ENCODE measurements around the gene BRD3OS. TPM values are rescaled to one million over a fixed set of nuclear protein-coding genes. Genes with fewer than 3 reads are reported as not detected.

BRD3OS gene
- total RNA-seq, 4 donors from 2014 or later, result 8.8 to 18.3 (median 12.9) TPM

- ATAC-seq (ENCODE audit: low FRiP score) (no peak), DNase-seq (ENCODE audit: low spot score) (no peak)
- no peak for TF ChIP-seq CTCF (IDR thresholded peaks at IDR 0.05)
These were observed 22.5 kb upstream of the BRD3OS start for GRCh38 chr9:134002796-134003195.

- DNase-seq (ENCODE audit: low spot score) (no peak), ATAC-seq (ENCODE audit: low FRiP score) (no peak)
- TF ChIP-seq CTCF (IDR thresholded peaks at IDR 0.05), result no peak
These were observed 22.0 kb upstream of the BRD3OS start for GRCh38 chr9:134003237-134003636.

- no peak for TF ChIP-seq CTCF (IDR thresholded peaks at IDR 0.05)
- DNase-seq (ENCODE audit: low spot score), result no peak
- no peak for ATAC-seq (ENCODE audit: low FRiP score)
These were observed 21.0 kb upstream of the BRD3OS start for GRCh38 chr9:134004131-134004873.

DNA sequence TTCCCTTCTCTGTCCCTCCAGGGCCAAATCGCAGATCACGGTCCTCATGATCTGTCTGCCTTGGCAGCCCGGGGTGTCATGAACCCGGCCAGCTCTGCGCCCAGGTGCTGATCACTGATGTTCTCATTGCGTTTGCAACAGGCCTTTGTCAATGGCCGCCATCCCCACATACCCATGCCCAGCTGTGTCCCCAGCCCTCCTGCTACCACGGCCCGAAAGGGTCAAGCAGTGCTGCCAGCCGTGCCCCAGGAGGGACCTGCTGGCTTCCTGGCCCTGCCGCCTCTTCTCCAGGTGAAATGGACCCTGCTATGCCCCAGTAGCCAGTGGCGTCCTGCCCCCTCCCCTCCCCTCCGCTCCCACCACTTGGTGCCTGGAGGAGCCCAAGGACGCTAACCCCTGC, 20.4 kb upstream of the BRD3OS start:
- DNase-seq (ENCODE audit: low spot score) (no peak), ATAC-seq (ENCODE audit: low FRiP score) (no peak)
- TF ChIP-seq CTCF (IDR thresholded peaks at IDR 0.05), result no peak

GRCh38 chr9:134005381-134005780, 19.9 kb upstream of the BRD3OS start:
- no peak for ATAC-seq (ENCODE audit: low FRiP score)
- DNase-seq (ENCODE audit: low spot score), result no peak
- no peak for TF ChIP-seq CTCF (IDR thresholded peaks at IDR 0.05)

DNA sequence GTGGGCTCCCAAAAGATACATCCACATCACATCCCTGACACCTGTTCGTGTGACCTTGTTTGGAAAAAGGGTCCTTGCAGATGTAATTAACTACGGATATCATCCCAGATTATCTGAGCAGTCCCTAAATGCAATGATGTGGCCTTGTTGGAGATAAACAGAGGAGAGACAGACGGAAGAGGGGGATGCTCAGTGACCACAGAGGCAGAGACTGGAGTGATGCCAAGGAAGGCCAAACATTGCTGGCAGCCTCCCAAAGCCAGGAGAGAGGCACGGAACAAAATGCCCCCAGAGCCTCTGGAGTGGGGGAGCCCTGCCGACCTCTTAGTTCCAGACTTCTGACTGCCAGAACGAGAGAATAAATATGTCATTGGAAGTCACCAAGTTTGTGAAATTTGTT, 18.1 kb upstream of the BRD3OS start:
- ATAC-seq (ENCODE audit: low FRiP score), result no peak
- no peak for TF ChIP-seq CTCF (IDR thresholded peaks at IDR 0.05)
- DNase-seq (ENCODE audit: low spot score), result no peak

DNA sequence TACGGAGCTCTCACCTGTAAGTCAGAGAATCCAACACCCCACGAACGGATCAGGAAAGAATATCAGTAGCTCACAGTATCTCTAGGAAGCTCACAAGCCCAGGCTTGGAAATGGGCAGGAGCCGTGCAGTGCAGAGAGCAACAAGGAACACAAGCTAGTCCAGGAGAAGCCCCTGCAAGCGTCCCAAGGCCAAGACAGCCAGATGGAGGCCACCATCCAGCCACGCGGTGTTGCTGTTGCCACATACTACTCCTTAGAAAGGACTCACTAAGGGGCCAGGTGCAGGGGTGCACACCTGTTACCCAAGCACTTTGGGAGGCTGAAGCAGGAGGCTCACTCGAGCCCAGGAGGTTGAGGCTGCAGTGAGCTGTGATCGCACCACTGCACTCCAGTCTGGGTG, 17.7 kb upstream of the BRD3OS start:
- TF ChIP-seq CTCF (IDR thresholded peaks at IDR 0.05), result no peak
- no peak for DNase-seq (ENCODE audit: low spot score)
- no peak for ATAC-seq (ENCODE audit: low FRiP score)
